HCT116 (cell line): ENCODE data around the gene TNIK.

Experiments
- EZH2 ChIP-seq: fragments of 200-600 bp; sonication (generic); IDR thresholded peaks from 2 replicates; pipeline ENCODE4 v1.6.1; 2017; ENCODE audit warnings: antibody characterized with exemption, mixed run types
- SP1 ChIP-seq: IDR thresholded peaks from 2 replicates; pipeline ENCODE4 v1.6.1; 2012; ENCODE audit warnings: low read depth
- SRF ChIP-seq: IDR thresholded peaks from 2 replicates; pipeline ENCODE4 v1.6.1; 2012; ENCODE audit warnings: low read depth

DNA sequence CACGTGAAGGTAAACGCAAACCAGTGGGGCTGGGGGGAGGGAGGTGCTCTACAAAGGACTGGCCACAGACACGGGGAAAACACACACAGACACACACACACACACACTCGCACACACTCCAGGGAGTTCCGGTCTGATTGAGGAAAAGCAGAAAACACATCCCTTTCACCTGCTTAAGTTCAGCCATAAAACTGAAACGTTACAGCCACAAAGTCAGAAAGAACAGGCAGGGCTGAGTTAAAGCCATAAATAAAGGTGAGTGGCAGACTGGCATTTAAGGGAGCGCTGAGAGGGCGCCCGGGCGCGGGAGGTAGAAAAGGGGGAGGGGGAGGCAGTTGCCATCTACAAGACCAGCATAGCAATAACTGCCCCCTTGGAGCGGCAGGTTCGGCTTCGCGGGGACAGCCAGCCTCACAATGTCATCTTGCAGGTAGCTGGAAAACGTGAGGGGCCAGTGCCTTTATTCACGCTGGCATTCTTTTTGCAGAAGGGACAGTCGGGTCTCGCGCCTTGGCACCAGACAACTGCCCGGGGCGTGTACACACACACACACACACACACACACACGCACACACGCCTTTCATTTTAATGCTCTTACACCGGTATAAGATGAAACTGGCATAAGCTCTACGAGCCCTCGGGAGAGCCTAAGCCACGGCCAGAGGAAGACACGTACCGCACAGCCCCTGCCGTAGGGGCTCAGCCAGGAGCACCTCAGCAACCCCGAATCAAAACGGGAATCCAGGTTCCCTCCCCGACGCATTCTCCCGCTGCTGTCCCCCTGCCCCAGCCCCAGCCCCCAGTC, 866 bp downstream of the TNIK start:
- TF ChIP-seq EZH2 (no peak), SP1 (no peak), SRF (no peak)
